Nephron (organoid): Measurements from ENCODE around the gene AP3S2.
"Not testable (repeated sequence)": the region's sequence is repeated elsewhere in the genome, so short reads cannot be mapped to it uniquely, and the experiment has no call there.

Source experiments
- H3K27ac Mint-ChIP-seq, 3 experiments: 2 replicates each; pipeline ENCODE4 v1.8.0; 2020; ENCODE audit warnings: mixed read lengths in 3 of 3, mild to moderate bottlenecking in 2 of 3, moderate library complexity in 1 of 3
- H3K27me3 Mint-ChIP-seq: 2 replicates; pipeline ENCODE4 v1.8.0; 2021; ENCODE audit warnings: low read depth, mild to moderate bottlenecking, moderate library complexity, mixed read lengths
- H3K36me3 Mint-ChIP-seq: 2 replicates; pipeline ENCODE4 v1.8.0; 2020; ENCODE audit warnings: low read depth, mixed read lengths
- H3K4me1 Mint-ChIP-seq: 2 replicates; pipeline ENCODE4 v1.8.0; 2020; ENCODE audit warnings: mixed read lengths
- H3K4me3 Mint-ChIP-seq, 3 experiments: 2 replicates each; pipeline ENCODE4 v1.8.0; 2020; ENCODE audit warnings: mild to moderate bottlenecking in 3 of 3, mixed read lengths in 3 of 3, moderate library complexity in 2 of 3
- H3K9me3 Mint-ChIP-seq: 2 replicates; pipeline ENCODE4 v1.8.0; 2020; ENCODE audit warnings: mixed read lengths
- TF ChIP-seq, protein P1 (sequence below), 3 experiments: fragments of 200-600 bp; sonication (generic); IDR thresholded peaks; one replicate each; pipeline ENCODE4 v1.5.0; 2021; ENCODE audit warnings: antibody characterized with exemption in 3 of 3; ENCODE audit not compliant: unreplicated experiment in 3 of 3

The AP3S2 gene

DNA sequence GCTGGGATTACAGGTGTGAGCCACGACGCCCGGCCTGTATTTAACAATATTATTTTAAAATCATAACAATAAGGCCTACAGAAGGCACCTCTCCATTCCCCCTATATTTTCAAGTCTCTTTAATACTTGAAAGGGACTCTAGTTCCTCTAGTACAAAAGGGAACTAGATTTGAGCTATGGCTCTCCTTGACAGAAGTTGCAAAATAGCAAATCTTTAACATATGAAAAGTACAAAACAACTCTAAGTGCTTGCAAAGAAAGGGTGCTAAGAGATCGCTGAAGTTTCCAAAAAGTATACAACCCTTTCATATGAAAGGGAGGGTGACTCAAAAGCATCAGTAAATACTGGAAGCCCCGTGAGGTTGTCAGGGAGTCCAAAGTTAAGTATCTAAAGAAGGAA is 23.8 kb downstream of the AP3S2 start:
- Mint-ChIP-seq H3K9me3 (peaks cover 9% of the 10 kb centered on the region), H3K27ac (no peak overlapping the region), H3K4me3 (no peak overlapping the region), H3K27me3 (no peaks in the 10 kb centered on the region), H3K4me1 (no peaks in the 10 kb centered on the region), H3K36me3 (peaks cover 51% of the 10 kb centered on the region)
- TF ChIP-seq, protein P1, sequence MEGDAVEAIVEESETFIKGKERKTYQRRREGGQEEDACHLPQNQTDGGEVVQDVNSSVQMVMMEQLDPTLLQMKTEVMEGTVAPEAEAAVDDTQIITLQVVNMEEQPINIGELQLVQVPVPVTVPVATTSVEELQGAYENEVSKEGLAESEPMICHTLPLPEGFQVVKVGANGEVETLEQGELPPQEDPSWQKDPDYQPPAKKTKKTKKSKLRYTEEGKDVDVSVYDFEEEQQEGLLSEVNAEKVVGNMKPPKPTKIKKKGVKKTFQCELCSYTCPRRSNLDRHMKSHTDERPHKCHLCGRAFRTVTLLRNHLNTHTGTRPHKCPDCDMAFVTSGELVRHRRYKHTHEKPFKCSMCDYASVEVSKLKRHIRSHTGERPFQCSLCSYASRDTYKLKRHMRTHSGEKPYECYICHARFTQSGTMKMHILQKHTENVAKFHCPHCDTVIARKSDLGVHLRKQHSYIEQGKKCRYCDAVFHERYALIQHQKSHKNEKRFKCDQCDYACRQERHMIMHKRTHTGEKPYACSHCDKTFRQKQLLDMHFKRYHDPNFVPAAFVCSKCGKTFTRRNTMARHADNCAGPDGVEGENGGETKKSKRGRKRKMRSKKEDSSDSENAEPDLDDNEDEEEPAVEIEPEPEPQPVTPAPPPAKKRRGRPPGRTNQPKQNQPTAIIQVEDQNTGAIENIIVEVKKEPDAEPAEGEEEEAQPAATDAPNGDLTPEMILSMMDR (IDR thresholded peaks at IDR 0.05; ENCODE audit: unreplicated experiment in 3 of 3): no peak

DNA sequence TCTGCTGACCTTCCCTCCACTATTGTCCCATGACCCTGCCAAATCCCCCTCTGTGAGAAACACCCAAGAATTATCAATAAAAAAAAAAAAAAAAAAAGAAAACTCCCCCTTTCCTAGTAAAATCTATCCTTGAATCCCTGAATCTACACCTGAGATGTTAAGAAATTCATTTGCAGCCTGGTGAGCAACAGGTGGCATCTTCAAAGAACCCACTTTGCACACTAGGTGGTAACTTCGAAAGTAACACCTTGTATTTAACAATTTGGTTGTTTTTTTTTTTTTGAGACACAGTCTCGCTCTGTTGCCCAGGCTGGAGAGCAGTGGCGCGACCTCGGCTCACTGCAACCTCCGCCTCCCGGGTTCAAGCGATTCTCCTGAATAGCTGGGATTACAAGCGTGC is 24.3 kb downstream of the AP3S2 start:
- not testable (repeated sequence) for H3K4me3 Mint-ChIP-seq

DNA sequence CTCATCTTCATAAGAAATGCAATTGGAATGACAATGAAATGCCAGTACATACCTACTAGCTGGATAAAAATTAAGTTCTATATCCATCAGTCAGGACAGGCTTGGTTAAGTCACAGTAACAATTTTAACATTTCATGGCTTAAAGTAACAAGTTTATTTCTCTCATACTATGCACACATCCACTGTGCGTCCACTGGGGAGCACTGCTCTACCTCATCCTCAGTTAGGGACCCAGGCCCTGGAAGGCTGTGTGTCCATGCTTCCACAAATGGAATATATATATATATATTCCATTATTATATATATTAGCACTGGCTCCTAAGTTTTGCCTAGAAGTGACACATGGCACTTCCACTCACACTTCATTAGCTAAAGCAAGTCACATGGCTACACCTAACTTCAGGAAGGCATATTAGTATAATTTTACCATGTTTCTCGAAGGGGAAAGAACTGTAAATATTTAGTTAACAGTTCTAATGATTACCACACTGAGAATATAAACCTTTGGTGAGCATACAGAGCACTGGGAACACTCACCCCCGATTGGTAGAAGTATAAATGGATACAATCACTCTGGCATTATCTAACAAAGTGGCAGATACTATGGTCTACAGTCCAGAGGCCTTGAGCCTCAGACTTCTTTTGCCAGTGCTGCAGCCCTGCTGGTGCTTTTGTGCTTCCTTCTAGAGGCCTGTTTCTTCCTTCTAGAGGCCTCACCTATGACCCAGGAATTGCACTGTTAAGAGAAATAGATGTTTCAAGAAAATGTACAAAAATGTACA is 28.6 kb downstream of the AP3S2 start:
- Mint-ChIP-seq H3K27ac (no peak overlapping the region), H3K4me3 (no peak overlapping the region), H3K27me3 (no peaks in the 10 kb centered on the region), H3K4me1 (no peaks in the 10 kb centered on the region), H3K36me3 (peaks cover 44% of the 10 kb centered on the region), H3K9me3 (peaks cover 8% of the 10 kb centered on the region)
- TF ChIP-seq, protein P1 (IDR thresholded peaks at IDR 0.05; ENCODE audit: unreplicated experiment in 3 of 3): no peak

More for the DNA sequence above, 24.3 kb downstream of the AP3S2 start:
- not testable (repeated sequence) for H3K4me1 Mint-ChIP-seq, H3K9me3 Mint-ChIP-seq, H3K27ac Mint-ChIP-seq, H3K27me3 Mint-ChIP-seq
- H3K36me3 Mint-ChIP-seq: peaks cover 52% of the 10 kb centered on the region

DNA sequence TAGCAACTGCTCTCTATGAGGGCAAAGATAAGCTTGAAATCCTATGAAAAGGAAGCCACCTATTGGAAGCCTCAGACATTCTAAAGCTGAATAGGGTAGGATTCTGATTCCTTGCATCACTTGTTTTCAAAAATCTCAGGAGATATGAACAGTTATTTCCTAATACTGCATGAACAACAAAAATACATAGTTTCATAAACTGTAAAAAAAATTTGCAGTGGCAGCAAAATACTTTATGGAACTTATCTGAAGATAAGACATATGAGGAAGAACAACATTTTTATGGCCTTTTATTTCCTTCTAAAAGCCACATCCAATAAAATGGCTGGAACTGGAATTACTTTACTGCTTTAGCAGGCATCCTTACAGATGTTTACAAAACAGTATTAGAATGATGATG is 29.9 kb downstream of the AP3S2 start:
- no peak overlapping the region for H3K4me3 Mint-ChIP-seq
- TF ChIP-seq, protein P1 (IDR thresholded peaks at IDR 0.05; ENCODE audit: unreplicated experiment in 3 of 3): no peak
- H3K27me3 Mint-ChIP-seq: no peaks in the 10 kb centered on the region
- peaks cover 43% of the 10 kb centered on the region for H3K36me3 Mint-ChIP-seq
- H3K27ac Mint-ChIP-seq: no peak overlapping the region
- H3K4me1 Mint-ChIP-seq: no peaks in the 10 kb centered on the region
- peaks cover 3% of the 10 kb centered on the region for H3K9me3 Mint-ChIP-seq

DNA sequence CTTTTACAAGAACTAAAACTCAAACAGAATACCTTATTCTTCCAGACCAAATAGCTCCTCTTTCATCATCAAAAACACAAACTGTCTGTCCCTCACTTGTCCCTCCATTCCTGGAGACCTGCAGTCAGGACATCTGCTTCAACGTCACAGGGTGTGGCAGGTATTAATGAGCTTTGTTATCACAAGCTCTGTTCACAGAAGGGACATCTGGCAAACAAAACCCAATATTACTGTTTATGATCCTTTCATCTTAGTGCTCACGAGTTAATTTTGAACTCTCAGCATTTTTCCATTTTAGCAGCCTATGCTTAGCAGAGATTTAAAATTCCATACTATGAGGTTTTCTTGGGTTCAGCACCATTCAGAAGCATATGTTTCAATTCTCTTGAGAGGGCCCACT is 32.9 kb downstream of the AP3S2 start:
- H3K36me3 Mint-ChIP-seq: peaks cover 60% of the 10 kb centered on the region
- no peaks in the 10 kb centered on the region for H3K27me3 Mint-ChIP-seq
- TF ChIP-seq, protein P1 (IDR thresholded peaks at IDR 0.05; ENCODE audit: unreplicated experiment in 3 of 3): no peak
- peaks cover 4% of the 10 kb centered on the region for H3K9me3 Mint-ChIP-seq
- no peak overlapping the region for H3K4me3 Mint-ChIP-seq
- no peaks in the 10 kb centered on the region for H3K4me1 Mint-ChIP-seq
- no peak overlapping the region for H3K27ac Mint-ChIP-seq

DNA sequence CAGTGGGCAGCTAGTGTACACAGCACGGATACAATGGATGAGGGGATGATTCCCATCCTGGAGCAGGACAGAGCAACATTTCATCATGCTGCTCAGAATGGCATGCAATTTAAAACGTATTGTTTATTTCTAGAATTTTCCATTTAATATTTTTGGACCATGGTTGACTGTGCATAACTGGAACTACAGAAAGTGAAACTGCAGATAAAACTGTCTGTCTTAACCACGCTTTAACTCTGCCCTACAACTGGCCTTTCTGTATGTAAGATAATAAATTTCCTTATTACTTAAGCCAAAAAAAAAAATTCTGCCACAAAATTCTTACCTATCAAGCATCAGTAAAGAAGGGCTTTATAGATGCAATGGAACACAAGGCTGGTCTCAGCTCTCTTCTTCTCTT is 33.4 kb downstream of the AP3S2 start:
- Mint-ChIP-seq H3K27me3 (no peaks in the 10 kb centered on the region), H3K4me3 (no peak overlapping the region), H3K4me1 (no peaks in the 10 kb centered on the region), H3K36me3 (peaks cover 58% of the 10 kb centered on the region), H3K9me3 (peaks cover 2% of the 10 kb centered on the region), H3K27ac (no peak overlapping the region)
- TF ChIP-seq, protein P1 (IDR thresholded peaks at IDR 0.05; ENCODE audit: unreplicated experiment in 3 of 3): no peak
